Adrenal gland (tissue), 12 donors: ENCODE data around the gene USP1. TPM values are rescaled to one million over a fixed set of nuclear protein-coding genes. Genes with fewer than 3 reads are reported as not detected.

Experiments
- DNase-seq, 7 donors: peaks; one replicate each; pipeline ENCODE4 v3.0.0-alpha.2; 2019 to 2020
- H3K27ac ChIP-seq, 5 donors: fragments of 200-600 bp; sonication (generic) in 4 of 5; 1 replicate in 3 of 5; 2 replicates in 2 of 5; pipeline versions ENCODE4 v1.5.1 to v1.8.0; 2016 to 2020; ENCODE audit warnings: mild to moderate bottlenecking in 1 of 5
- H3K27me3 ChIP-seq: fragments of 200-600 bp; 2 replicates; pipeline ENCODE4 v1.8.0; 2021
- H3K36me3 ChIP-seq, 2 donors: fragments of 200-600 bp; replicated peaks in 1 of 2; 1 replicate in 1 of 2; 2 replicates in 1 of 2; pipeline versions ENCODE4 v1.5.1 to v1.8.0; 2018 to 2022
- H3K4me1 ChIP-seq, 2 donors: fragments of 200-600 bp; replicated peaks in 1 of 2; 1 replicate in 1 of 2; 2 replicates in 1 of 2; pipeline versions ENCODE4 v1.5.1 to v1.8.0; 2018 to 2021
- H3K4me3 ChIP-seq, 4 donors: fragments of 200-600 bp; sonication (generic) in 3 of 4; one replicate each; pipeline ENCODE4 v1.5.1; 2016 to 2018
- H3K9me3 ChIP-seq, 3 donors: fragments of 200-600 bp; sonication (generic) in 1 of 3; replicated peaks in 1 of 3; 1 replicate in 2 of 3; 2 replicates in 1 of 3; pipeline versions ENCODE4 v1.5.1 to v1.8.0; 2016 to 2021
- CTCF ChIP-seq, 6 experiments: fragments of 450-650 bp in 4 of 6; fragments of 200-600 bp in 2 of 6; sonication (generic) in 1 of 6; IDR thresholded peaks; 1 replicate in 5 of 6; 2 replicates in 1 of 6; pipeline versions ENCODE4 v1.5.1 to v1.8.0; 2016 to 2021; ENCODE audit warnings: antibody characterized with exemption in 6 of 6, mild to moderate bottlenecking in 2 of 6, moderate library complexity in 1 of 6
- POLR2A ChIP-seq, 2 donors: fragments of 450-650 bp; IDR thresholded peaks; one replicate each; pipeline ENCODE4 v1.6.1; 2017; ENCODE audit warnings: antibody characterized with exemption in 2 of 2, mild to moderate bottlenecking in 2 of 2, moderate library complexity in 1 of 2
- WGBS, 4 donors: extraction: QIAGEN DNeasy Blood & Tissue Kit in 2 of 4; methylation state at CpG; one replicate each; pipeline versions ENCODE4 v1.1.5 to v1.1.7; 2013 to 2017; 5-methylcytosine and 5-hydroxymethylcytosine counted together
- intact Hi-C, 2 donors: fragments of 100-400 bp; cut with DNase I; formaldehyde crosslinking; loops; one replicate each; pipeline versions ENCODE4 v1.14.1 to v1.15.0; 2022 to 2023
- polyA plus RNA-seq, 3 donors: library from polyadenylated mRNA; stranded (reverse); fragments of 200-250 nt in 2 of 3; fragments of 350-450 nt in 1 of 3; fragmentation: Illumina TruSeq in 1 of 3; extraction: RNeasy Lipid Tissue Mini Kit (QIAGEN cat#74804) in 1 of 3; gene quantifications; one replicate each; pipeline ENCODE4 v1.2.3, GENCODE V29; 2013 to 2014
- total RNA-seq, 9 donors: library from RNA; depleted of rRNA in 4 of 9; stranded (reverse); fragments of >200 nt in 4 of 9; fragments of 120-200 nt in 1 of 9; fragmentation: NEBNext Ultra II Directional in 1 of 9; extraction: Animal tissue kit (Norgen Biotek cat#: 25700) in 1 of 9; gene quantifications; one replicate each; pipeline versions ENCODE4 v1.1.0 to v1.2.4, GENCODE V29; 2013 to 2023
- donor health status: healthy with polysubstance abuse.
- donor health status: Bipolar disorder and iron deficiency.
- donor health status: DM: yes; HTN: yes; CAD: no.
- donor health status: DM: no; HTN: no; CAD: no.
- donor health status: DM: no; HTN: no; CAD: no.
- donor health status: DM: yes; HTN: yes; CAD: no.

Gene USP1
- total and polyA plus RNA-seq, 12 donors, result 4.1 to 26.1 (median 17.0) TPM

GRCh38 chr1:62406576-62406975, 30.3 kb upstream of the USP1 start:
- Histone ChIP-seq H3K9me3 (no peaks in the 10 kb centered on the region), H3K36me3 (no peaks in the 10 kb centered on the region), H3K4me3 (no peak overlapping the region), H3K27me3 (no peaks in the 10 kb centered on the region), H3K27ac (no peak overlapping the region), H3K4me1 (no peaks in the 10 kb centered on the region)
- intact Hi-C loops, result loop anchor here (2.0 to 5.0 kb wide), 2 partner anchors 232 to 234 kb away; no protein-coding TSS in a partner anchor
- 72 to 89% (median 77%) methylated on average over 3 of the region's 3 CpGs for WGBS, 4 donors
- TF ChIP-seq CTCF (IDR thresholded peaks at IDR 0.05), result no peak
- no peak for TF ChIP-seq POLR2A (IDR thresholded peaks at IDR 0.05)
- DNase-seq, result no peak

- H3K27me3 ChIP-seq, result no peaks in the 10 kb centered on the region
- WGBS, 4 donors, result 61 to 65% (median 64%) methylated on average over 12 of the region's 12 CpGs
Observed at GRCh38 chr1:62407398-62408009, 29.3 kb upstream of the USP1 start.

GRCh38 chr1:62415687-62416086, 21.2 kb upstream of the USP1 start:
- 86 to 92% (median 88%) methylated on average over 8 of the region's 8 CpGs for WGBS, 4 donors
- H3K27me3 ChIP-seq, result no peaks in the 10 kb centered on the region
- H3K27ac ChIP-seq, result no peak overlapping the region
- no peak for DNase-seq
- intact Hi-C loops, result no loop called here
- no peak overlapping the region for H3K4me3 ChIP-seq
- no peaks in the 10 kb centered on the region for H3K9me3 ChIP-seq
- H3K4me1 ChIP-seq, result no peaks in the 10 kb centered on the region
- no peak for TF ChIP-seq CTCF (IDR thresholded peaks at IDR 0.05)
- no peak for TF ChIP-seq POLR2A (IDR thresholded peaks at IDR 0.05)
- no peaks in the 10 kb centered on the region for H3K36me3 ChIP-seq

More at GRCh38 chr1:62407398-62408009, 29.3 kb upstream of the USP1 start:
- peak in 3 of 7 donors; percentile 22 to 27 (median 26) for DNase-seq
- no peaks in the 10 kb centered on the region for H3K36me3 ChIP-seq
- no peaks in the 10 kb centered on the region for H3K9me3 ChIP-seq
- no peak overlapping the region for H3K27ac ChIP-seq
- TF ChIP-seq CTCF (IDR thresholded peaks at IDR 0.05) (peak; percentile 62 to 89 (median 78)), POLR2A (IDR thresholded peaks at IDR 0.05) (no peak)
- intact Hi-C loops, result loop anchor here (2.0 to 5.0 kb wide), 2 partner anchors 233 to 235 kb away; no protein-coding TSS in a partner anchor
- no peak overlapping the region for H3K4me3 ChIP-seq
- H3K4me1 ChIP-seq, result no peaks in the 10 kb centered on the region

DNA sequence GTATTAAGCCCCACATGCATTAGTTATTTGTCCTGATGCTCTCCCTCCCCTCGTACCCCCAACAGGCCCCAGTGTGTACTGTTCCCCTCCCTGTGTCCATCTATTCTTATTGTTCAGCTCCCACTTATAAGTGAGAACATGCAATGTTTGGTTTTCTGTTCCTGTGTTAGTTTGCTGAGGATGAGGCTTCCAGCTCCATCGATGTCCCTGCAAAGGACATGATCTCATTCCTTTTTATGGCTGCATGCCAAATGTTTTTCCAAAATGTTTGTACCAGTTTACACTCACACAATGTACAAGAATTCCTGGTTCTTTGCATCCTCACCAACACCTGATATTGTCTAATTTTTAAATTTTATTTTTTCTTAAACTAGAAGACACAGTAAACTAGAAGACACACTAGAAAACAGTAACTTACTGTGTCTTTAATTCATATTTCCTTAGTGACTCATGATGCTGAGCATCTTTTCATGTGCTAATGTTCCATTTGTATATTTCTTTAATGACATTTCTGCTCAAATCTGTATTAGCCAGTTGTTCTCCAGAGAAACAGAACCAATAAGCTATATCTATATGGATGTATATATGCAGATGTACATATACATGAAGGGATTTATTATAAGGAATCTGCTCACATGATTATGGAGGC, 19.4 kb upstream of the USP1 start:
- WGBS, 4 donors, result 34 to 57% (median 53%) methylated on average over 2 of the region's 2 CpGs
- H3K27me3 ChIP-seq, result no peaks in the 10 kb centered on the region
- no peak overlapping the region for H3K27ac ChIP-seq
- no peaks in the 10 kb centered on the region for H3K9me3 ChIP-seq
- intact Hi-C loops, result no loop called here
- TF ChIP-seq CTCF (IDR thresholded peaks at IDR 0.05), result no peak
- no peak for TF ChIP-seq POLR2A (IDR thresholded peaks at IDR 0.05)
- DNase-seq, result no peak
- H3K36me3 ChIP-seq, result no peaks in the 10 kb centered on the region
- no peaks in the 10 kb centered on the region for H3K4me1 ChIP-seq
- no peak overlapping the region for H3K4me3 ChIP-seq
